Chondrocyte (in vitro differentiated cells): ENCODE data around the gene GNAQ. TPM values are rescaled to one million over a fixed set of nuclear protein-coding genes. Genes with fewer than 3 reads are reported as not detected.

Experiments used
- DNase-seq: peaks from one replicate; pipeline ENCODE4 v3.0.0; 2021; ENCODE audit warnings: mixed read lengths, low spot score
- H3K27ac Mint-ChIP-seq: one replicate; pipeline ENCODE4 v1.8.0; 2021; ENCODE audit warnings: mild to moderate bottlenecking, moderate library complexity, mixed read lengths; ENCODE audit not compliant: unreplicated experiment
- H3K27me3 Mint-ChIP-seq: 2 replicates; pipeline ENCODE4 v1.8.0; 2021; ENCODE audit warnings: low read depth, mixed read lengths
- H3K36me3 Mint-ChIP-seq: 2 replicates; pipeline ENCODE4 v1.8.0; 2021; ENCODE audit warnings: low read depth, mixed read lengths
- H3K4me1 Mint-ChIP-seq: 2 replicates; pipeline ENCODE4 v1.8.0; 2021; ENCODE audit warnings: low read depth, mild to moderate bottlenecking, mixed read lengths
- H3K4me3 Mint-ChIP-seq: one replicate; pipeline ENCODE4 v1.8.0; 2021; ENCODE audit warnings: mild to moderate bottlenecking, moderate library complexity, mixed read lengths; ENCODE audit not compliant: unreplicated experiment
- H3K9me3 Mint-ChIP-seq: 2 replicates; pipeline ENCODE4 v1.8.0; 2021; ENCODE audit warnings: low read depth, mixed read lengths
- total RNA-seq: library from RNA; stranded (reverse); gene quantifications from 3 replicates; pipeline ENCODE4 v1.2.1, GENCODE V29; 2021
- TF ChIP-seq, protein P1 (sequence below): fragments of 200-600 bp; sonication (generic); IDR thresholded peaks from 2 replicates; pipeline ENCODE4 v1.5.0; 2021; ENCODE audit warnings: antibody characterized with exemption, mild to moderate bottlenecking, moderate library complexity

GNAQ gene
- total RNA-seq, 1 donor from 2014 or later: 87.0 TPM

DNA sequence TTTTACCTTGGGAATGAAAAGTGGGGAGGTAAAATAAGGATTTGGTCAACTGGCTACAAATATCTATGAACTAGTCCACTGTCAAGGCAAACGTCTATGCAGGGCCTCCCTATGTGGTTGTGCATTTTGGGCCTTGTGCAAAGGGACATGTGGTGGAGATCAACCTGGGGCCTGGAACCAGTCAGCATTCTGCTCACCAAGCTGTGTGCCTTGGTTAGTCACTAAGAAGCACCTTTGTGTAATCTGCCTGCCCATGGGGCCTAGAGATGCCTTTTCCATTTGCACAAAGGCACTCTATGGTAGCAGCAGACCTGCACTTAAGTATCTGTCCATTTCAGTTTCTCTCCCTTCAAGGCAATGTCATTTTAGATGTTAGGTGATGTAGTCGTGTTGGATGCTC is 184.0 kb downstream of the GNAQ start:
- Mint-ChIP-seq H3K36me3 (no peaks in the 10 kb centered on the region), H3K27ac (peak overlapping the region; percentile 93)

DNA sequence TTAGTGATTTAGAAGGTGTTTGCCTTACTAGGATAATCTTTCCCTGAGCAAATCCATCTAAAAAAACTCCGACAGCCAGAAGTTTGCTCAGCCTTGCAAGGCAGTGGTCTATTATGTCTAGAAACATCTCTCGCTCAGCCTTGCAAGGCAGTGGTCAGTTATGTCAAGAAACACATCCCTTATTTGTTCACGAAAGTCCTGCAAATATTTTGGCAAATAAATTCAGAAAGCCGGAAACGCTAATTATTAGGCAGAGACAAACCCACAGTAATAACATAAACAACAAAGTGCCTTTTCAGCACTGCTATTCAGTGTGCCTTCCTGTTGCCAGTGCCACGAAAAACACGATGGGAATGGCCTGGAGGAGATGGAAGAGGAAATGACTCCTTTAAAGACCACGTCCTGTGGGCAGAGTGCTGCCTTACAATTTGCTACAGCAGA is 184.5 kb downstream of the GNAQ start:
- Mint-ChIP-seq H3K9me3 (no peaks in the 10 kb centered on the region), H3K27ac (peak overlapping the region; percentile 93), H3K4me3 (peak overlapping the region; percentile 31), H3K36me3 (no peaks in the 10 kb centered on the region), H3K27me3 (no peaks in the 10 kb centered on the region), H3K4me1 (peaks cover 25% of the 10 kb centered on the region)
- TF ChIP-seq, protein P1, sequence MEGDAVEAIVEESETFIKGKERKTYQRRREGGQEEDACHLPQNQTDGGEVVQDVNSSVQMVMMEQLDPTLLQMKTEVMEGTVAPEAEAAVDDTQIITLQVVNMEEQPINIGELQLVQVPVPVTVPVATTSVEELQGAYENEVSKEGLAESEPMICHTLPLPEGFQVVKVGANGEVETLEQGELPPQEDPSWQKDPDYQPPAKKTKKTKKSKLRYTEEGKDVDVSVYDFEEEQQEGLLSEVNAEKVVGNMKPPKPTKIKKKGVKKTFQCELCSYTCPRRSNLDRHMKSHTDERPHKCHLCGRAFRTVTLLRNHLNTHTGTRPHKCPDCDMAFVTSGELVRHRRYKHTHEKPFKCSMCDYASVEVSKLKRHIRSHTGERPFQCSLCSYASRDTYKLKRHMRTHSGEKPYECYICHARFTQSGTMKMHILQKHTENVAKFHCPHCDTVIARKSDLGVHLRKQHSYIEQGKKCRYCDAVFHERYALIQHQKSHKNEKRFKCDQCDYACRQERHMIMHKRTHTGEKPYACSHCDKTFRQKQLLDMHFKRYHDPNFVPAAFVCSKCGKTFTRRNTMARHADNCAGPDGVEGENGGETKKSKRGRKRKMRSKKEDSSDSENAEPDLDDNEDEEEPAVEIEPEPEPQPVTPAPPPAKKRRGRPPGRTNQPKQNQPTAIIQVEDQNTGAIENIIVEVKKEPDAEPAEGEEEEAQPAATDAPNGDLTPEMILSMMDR: no peak
- no peak for DNase-seq

More for the DNA sequence above, 184.0 kb downstream of the GNAQ start:
- peaks cover 23% of the 10 kb centered on the region for H3K4me1 Mint-ChIP-seq
- no peaks in the 10 kb centered on the region for H3K9me3 Mint-ChIP-seq
- H3K4me3 Mint-ChIP-seq: no peak overlapping the region
- DNase-seq: no peak
- no peaks in the 10 kb centered on the region for H3K27me3 Mint-ChIP-seq
- TF ChIP-seq, protein P1: no peak

DNA sequence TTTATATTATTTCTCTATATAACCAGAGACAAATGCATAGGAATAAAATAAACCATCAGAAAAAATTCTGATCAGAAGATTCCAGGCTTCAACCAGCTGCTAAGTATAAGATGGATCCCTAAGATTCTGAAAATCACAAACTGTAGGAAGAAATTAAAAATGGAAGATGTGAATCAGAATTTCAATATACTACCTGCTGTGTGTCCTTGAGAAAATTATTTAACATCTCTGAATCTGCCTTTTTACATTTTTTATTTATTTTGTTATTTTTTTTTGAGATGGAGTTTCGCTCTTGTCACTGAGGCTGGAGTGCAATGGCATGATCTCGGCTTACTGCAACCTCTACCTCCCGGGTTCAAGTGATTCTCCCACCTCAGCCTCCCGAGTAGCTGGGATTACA is 187.2 kb downstream of the GNAQ start:
- Mint-ChIP-seq H3K4me3 (no peak overlapping the region), H3K4me1 (peaks cover 52% of the 10 kb centered on the region)

DNA sequence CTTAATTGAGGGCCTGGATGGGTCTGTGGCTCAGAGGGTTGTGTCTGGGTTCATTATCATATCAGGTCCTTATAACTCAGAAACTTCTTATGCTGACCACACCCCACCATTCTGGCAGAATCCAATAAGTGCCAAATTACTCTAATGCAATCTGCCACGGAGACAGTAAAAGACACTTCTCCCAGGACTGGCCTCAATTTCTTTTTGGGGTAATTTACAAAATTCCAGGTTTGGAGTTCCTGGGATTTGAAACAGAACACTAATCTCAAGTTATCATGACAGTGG is 187.8 kb downstream of the GNAQ start:
- Mint-ChIP-seq H3K27ac (peak overlapping the region; percentile 33), H3K36me3 (no peaks in the 10 kb centered on the region), H3K4me1 (peaks cover 58% of the 10 kb centered on the region), H3K4me3 (no peak overlapping the region), H3K9me3 (no peaks in the 10 kb centered on the region), H3K27me3 (no peaks in the 10 kb centered on the region)
- TF ChIP-seq, protein P1: no peak
- no peak for DNase-seq

More for the DNA sequence above, 187.2 kb downstream of the GNAQ start:
- Mint-ChIP-seq H3K36me3 (no peaks in the 10 kb centered on the region), H3K27ac (no peak overlapping the region), H3K27me3 (no peaks in the 10 kb centered on the region), H3K9me3 (no peaks in the 10 kb centered on the region)
- no peak for DNase-seq
- TF ChIP-seq, protein P1: no peak

DNA sequence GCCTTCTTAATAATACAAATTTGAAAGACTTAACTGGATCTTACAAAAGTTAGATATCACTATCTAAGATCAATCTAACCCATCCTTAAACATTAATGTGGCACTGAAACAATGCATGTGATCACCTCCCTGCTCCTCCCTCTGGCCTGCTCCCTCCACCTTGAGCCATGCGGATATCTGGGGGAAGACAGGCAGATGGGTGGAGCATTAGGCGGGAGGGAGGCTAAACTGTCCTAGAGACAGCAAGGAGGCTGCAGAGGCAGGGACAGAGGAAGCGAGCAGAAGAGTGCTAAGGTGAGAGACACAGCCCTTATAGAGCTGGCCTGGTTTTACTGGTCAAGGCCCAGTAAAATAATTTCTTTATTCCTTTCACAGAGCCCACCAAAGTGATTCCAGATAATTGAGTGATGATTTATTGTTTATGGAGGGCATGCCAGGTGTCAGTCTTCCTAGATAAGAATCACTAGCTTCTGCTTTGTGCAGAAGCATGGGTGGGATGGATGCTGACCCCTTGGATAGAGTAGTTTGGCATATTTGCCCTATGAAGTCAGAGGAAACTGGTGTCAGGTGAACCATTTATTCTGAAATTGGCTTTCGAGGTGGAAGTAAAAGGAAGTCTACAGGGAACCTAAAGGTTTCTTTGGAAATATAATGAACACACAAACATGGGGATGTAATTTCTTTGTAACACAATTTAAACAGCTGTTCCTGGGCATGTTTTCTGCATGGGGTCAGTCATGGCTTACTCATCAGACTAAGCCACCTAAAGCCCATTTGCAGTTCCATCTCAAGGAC is 188.3 kb downstream of the GNAQ start:
- Mint-ChIP-seq H3K4me1 (peaks cover 59% of the 10 kb centered on the region), H3K27ac (peak overlapping the region; percentile 33), H3K27me3 (no peaks in the 10 kb centered on the region), H3K9me3 (no peaks in the 10 kb centered on the region), H3K36me3 (no peaks in the 10 kb centered on the region), H3K4me3 (no peak overlapping the region)
- TF ChIP-seq, protein P1: no peak
- no peak for DNase-seq
